Measurements from ENCODE around the gene USP10.
A peak's percentile ranks its signal among the peaks of the same experiment; 100 is the strongest.

The USP10 gene

GRCh38 chr16:84699712-84700445 lies at the start of gene USP10:
Gene USP10, plus strand, starts transcription at chr16:84700000. Its CDS starts 91 bp downstream, at chr16:84700091.
- Histone ChIP-seq H3K27ac (ENCODE audit: low read depth, low read length) (peak within 1 kb of the TSS; percentile 69), H3K4me1 (ENCODE audit: control insufficient read depth, insufficient read depth, low read length) (peaks cover 5% of the 10 kb centered on the region), H3K27me3 (ENCODE audit: control insufficient read depth, insufficient read depth, low read length) (no peaks in the 10 kb centered on the region), H3K36me3 (ENCODE audit: control insufficient read depth, insufficient read depth, low read length) (no peaks in the 10 kb centered on the region), H3K9ac (ENCODE audit: low read length) (peak within 1 kb of the TSS; percentile 25), H3K4me3 (ENCODE audit: low read length) (peak within 1 kb of the TSS; percentile 83)

- Histone ChIP-seq H3K27ac (ENCODE audit: low read depth, low read length) (no peak overlapping the region), H3K4me3 (ENCODE audit: low read length) (no peak overlapping the region), H3K9ac (ENCODE audit: low read length) (no peak overlapping the region)
These were observed 49.5 kb upstream of the USP10 start for GRCh38 chr16:84650062-84650991.

GRCh38 chr16:84652566-84652965 lies 47.2 kb upstream of the USP10 start:
- Histone ChIP-seq H3K4me3 (ENCODE audit: low read length) (no peak overlapping the region), H3K4me1 (ENCODE audit: control insufficient read depth, insufficient read depth, low read length) (peaks cover 4% of the 10 kb centered on the region), H3K27ac (ENCODE audit: low read depth, low read length) (no peak overlapping the region), H3K27me3 (ENCODE audit: control insufficient read depth, insufficient read depth, low read length) (no peaks in the 10 kb centered on the region), H3K9ac (ENCODE audit: low read length) (no peak overlapping the region), H3K36me3 (ENCODE audit: control insufficient read depth, insufficient read depth, low read length) (peaks cover 13% of the 10 kb centered on the region)

More at GRCh38 chr16:84650062-84650991, 49.5 kb upstream of the USP10 start:
- no peaks in the 10 kb centered on the region for H3K27me3 ChIP-seq (ENCODE audit: control insufficient read depth, insufficient read depth, low read length)
- H3K4me1 ChIP-seq (ENCODE audit: control insufficient read depth, insufficient read depth, low read length) = peaks cover 4% of the 10 kb centered on the region
- H3K36me3 ChIP-seq (ENCODE audit: control insufficient read depth, insufficient read depth, low read length) = peaks cover 4% of the 10 kb centered on the region

- Histone ChIP-seq H3K4me3 (ENCODE audit: low read length) (no peak overlapping the region), H3K9ac (ENCODE audit: low read length) (no peak overlapping the region), H3K27me3 (ENCODE audit: control insufficient read depth, insufficient read depth, low read length) (no peaks in the 10 kb centered on the region), H3K36me3 (ENCODE audit: control insufficient read depth, insufficient read depth, low read length) (peaks cover 24% of the 10 kb centered on the region), H3K4me1 (ENCODE audit: control insufficient read depth, insufficient read depth, low read length) (peaks cover 3% of the 10 kb centered on the region), H3K27ac (ENCODE audit: low read depth, low read length) (no peak overlapping the region)
These were observed 45.6 kb upstream of the USP10 start for GRCh38 chr16:84654238-84654637.

- Histone ChIP-seq H3K4me1 (ENCODE audit: control insufficient read depth, insufficient read depth, low read length) (no peaks in the 10 kb centered on the region), H3K27ac (ENCODE audit: low read depth, low read length) (no peak overlapping the region), H3K4me3 (ENCODE audit: low read length) (no peak overlapping the region), H3K36me3 (ENCODE audit: control insufficient read depth, insufficient read depth, low read length) (peaks cover 31% of the 10 kb centered on the region), H3K9ac (ENCODE audit: low read length) (no peak overlapping the region), H3K27me3 (ENCODE audit: control insufficient read depth, insufficient read depth, low read length) (no peaks in the 10 kb centered on the region)
These were observed 44.8 kb upstream of the USP10 start for GRCh38 chr16:84654998-84655397.

GRCh38 chr16:84656649-84657048 lies 43.2 kb upstream of the USP10 start:
- no peak overlapping the region for H3K27ac ChIP-seq (ENCODE audit: low read depth, low read length)
- H3K36me3 ChIP-seq (ENCODE audit: control insufficient read depth, insufficient read depth, low read length) = peaks cover 36% of the 10 kb centered on the region
- H3K4me3 ChIP-seq (ENCODE audit: low read length) = no peak overlapping the region
- H3K9ac ChIP-seq (ENCODE audit: low read length) = no peak overlapping the region
- H3K4me1 ChIP-seq (ENCODE audit: control insufficient read depth, insufficient read depth, low read length) = no peaks in the 10 kb centered on the region
- no peaks in the 10 kb centered on the region for H3K27me3 ChIP-seq (ENCODE audit: control insufficient read depth, insufficient read depth, low read length)

- H3K27ac ChIP-seq (ENCODE audit: low read depth, low read length) = no peak overlapping the region
- H3K36me3 ChIP-seq (ENCODE audit: control insufficient read depth, insufficient read depth, low read length) = peaks cover 42% of the 10 kb centered on the region
- H3K4me3 ChIP-seq (ENCODE audit: low read length) = no peak overlapping the region
- H3K27me3 ChIP-seq (ENCODE audit: control insufficient read depth, insufficient read depth, low read length) = no peaks in the 10 kb centered on the region
- no peaks in the 10 kb centered on the region for H3K4me1 ChIP-seq (ENCODE audit: control insufficient read depth, insufficient read depth, low read length)
- H3K9ac ChIP-seq (ENCODE audit: low read length) = no peak overlapping the region
These were observed 42.5 kb upstream of the USP10 start for GRCh38 chr16:84657229-84657837.

- Histone ChIP-seq H3K36me3 (ENCODE audit: control insufficient read depth, insufficient read depth, low read length) (peaks cover 51% of the 10 kb centered on the region), H3K27ac (ENCODE audit: low read depth, low read length) (no peak overlapping the region), H3K27me3 (ENCODE audit: control insufficient read depth, insufficient read depth, low read length) (no peaks in the 10 kb centered on the region), H3K9ac (ENCODE audit: low read length) (no peak overlapping the region), H3K4me1 (ENCODE audit: control insufficient read depth, insufficient read depth, low read length) (no peaks in the 10 kb centered on the region), H3K4me3 (ENCODE audit: low read length) (no peak overlapping the region)
These were observed 41.1 kb upstream of the USP10 start for GRCh38 chr16:84658690-84659089.

- Histone ChIP-seq H3K4me1 (ENCODE audit: control insufficient read depth, insufficient read depth, low read length) (no peaks in the 10 kb centered on the region), H3K4me3 (ENCODE audit: low read length) (no peak overlapping the region), H3K9ac (ENCODE audit: low read length) (no peak overlapping the region), H3K36me3 (ENCODE audit: control insufficient read depth, insufficient read depth, low read length) (peaks cover 55% of the 10 kb centered on the region), H3K27me3 (ENCODE audit: control insufficient read depth, insufficient read depth, low read length) (no peaks in the 10 kb centered on the region), H3K27ac (ENCODE audit: low read depth, low read length) (no peak overlapping the region)
These were observed 40.0 kb upstream of the USP10 start for GRCh38 chr16:84659656-84660300.

GRCh38 chr16:84660973-84661372 lies 38.8 kb upstream of the USP10 start:
- no peaks in the 10 kb centered on the region for H3K4me1 ChIP-seq (ENCODE audit: control insufficient read depth, insufficient read depth, low read length)
- H3K36me3 ChIP-seq (ENCODE audit: control insufficient read depth, insufficient read depth, low read length) = peaks cover 53% of the 10 kb centered on the region
- no peak overlapping the region for H3K4me3 ChIP-seq (ENCODE audit: low read length)
- no peak overlapping the region for H3K9ac ChIP-seq (ENCODE audit: low read length)
- H3K27me3 ChIP-seq (ENCODE audit: control insufficient read depth, insufficient read depth, low read length) = no peaks in the 10 kb centered on the region
- no peak overlapping the region for H3K27ac ChIP-seq (ENCODE audit: low read depth, low read length)

GRCh38 chr16:84661418-84662060 lies 38.3 kb upstream of the USP10 start:
- H3K4me1 ChIP-seq (ENCODE audit: control insufficient read depth, insufficient read depth, low read length) = no peaks in the 10 kb centered on the region
- no peak overlapping the region for H3K9ac ChIP-seq (ENCODE audit: low read length)
- H3K27me3 ChIP-seq (ENCODE audit: control insufficient read depth, insufficient read depth, low read length) = no peaks in the 10 kb centered on the region
- H3K36me3 ChIP-seq (ENCODE audit: control insufficient read depth, insufficient read depth, low read length) = peaks cover 53% of the 10 kb centered on the region
- H3K27ac ChIP-seq (ENCODE audit: low read depth, low read length) = no peak overlapping the region
- H3K4me3 ChIP-seq (ENCODE audit: low read length) = no peak overlapping the region

Data from rectal smooth muscle tissue (tissue), 1 donor.